Right forelimb (tissue), 1 donor: ENCODE results near the gene SLC9B2.
A peak's percentile ranks its signal among the peaks of the same experiment; 100 is the strongest.

Experiments used
- DNase-seq: peaks from one replicate; pipeline ENCODE4 v3.0.0-alpha.2; 2018

SLC9B2 gene

DNA sequence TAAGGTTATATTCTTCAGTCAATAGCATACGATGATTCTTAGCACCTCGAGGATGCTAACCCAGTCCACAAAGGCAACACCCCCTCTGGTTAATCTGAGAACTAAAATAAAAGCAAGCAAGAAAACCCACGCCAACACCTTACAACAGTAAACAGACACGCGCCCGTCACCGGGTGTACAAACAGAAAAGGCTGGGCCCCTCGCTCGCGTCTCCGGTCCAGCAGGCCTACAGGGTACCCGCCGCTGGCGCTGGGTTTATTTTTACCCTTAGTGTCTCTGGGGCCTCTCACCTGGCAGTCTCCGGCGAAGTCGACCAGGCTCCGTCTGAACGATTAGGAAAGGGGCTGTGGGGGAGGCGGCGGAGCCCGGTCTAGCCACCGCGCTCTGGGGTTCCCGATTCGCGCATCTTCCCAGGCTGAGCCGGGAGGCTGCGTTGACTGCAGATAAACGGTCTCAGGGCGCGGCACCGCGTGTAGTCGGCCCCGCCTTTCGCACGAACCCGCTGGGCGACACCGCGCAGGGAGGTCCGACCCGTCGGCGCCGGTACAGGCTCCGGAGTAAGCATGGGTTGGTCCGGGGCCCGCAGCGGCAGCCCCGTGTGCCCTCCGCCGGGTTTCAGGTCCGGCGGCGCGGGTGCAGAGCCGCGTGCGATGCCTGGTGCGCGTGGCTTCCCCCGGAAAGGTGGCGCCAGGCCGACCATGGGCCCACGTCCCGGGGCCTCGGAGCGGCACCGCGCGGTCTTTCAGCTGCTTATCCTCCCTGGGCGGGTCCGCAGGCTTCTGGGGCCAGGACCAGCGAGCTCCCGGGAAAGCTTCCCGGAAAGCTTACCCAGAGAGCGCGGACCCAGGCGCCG, 441 bp downstream of the SLC9B2 start:
- DNase-seq, result peak; percentile 87

GRCh38 chr4:103075435-103075893, 1.1 kb downstream of the SLC9B2 start:
- no peak for DNase-seq

- DNase-seq, result no peak
Observed at GRCh38 chr4:103074744-103075434, 1.7 kb downstream of the SLC9B2 start.

GRCh38 chr4:103073792-103074438, 2.6 kb downstream of the SLC9B2 start:
- DNase-seq, result no peak

GRCh38 chr4:103067841-103068547, 8.6 kb downstream of the SLC9B2 start:
- DNase-seq, result no peak

DNA sequence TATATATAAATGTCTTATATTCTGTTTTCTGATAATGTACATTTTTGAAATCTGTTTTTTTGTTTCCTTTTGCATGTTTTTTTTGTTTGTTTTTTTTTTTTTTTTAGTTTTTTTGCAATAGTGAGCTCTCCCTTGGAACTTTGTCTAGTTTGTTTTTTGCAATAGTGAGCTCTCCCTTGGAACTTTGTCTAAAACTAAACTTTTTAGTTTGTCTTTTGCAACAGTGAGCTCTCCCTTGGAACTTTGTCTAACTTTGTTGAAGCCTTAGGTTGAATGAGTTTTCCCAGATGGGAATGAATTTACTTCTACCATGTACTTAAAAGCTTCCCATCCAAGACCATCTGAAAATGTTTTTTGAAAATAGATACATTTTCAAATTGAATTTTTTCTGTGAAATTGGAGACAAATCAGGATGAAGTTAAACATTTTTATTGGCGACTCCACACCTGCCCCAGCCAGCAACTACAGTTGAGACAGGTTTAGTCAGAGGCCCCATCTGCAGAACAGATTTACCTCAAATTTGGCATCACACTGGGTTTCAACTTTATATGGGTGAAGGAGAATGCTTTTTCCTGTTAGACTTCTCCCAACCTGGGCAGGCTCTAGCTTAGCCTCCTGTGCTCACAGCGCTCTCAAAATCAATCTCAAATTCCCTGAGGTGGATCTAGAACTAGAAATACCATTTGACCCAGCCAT, 16.0 kb downstream of the SLC9B2 start:
- no peak for DNase-seq

- no peak for DNase-seq
Observed at GRCh38 chr4:103054030-103054429, 22.5 kb downstream of the SLC9B2 start.

GRCh38 chr4:103052779-103053178, 23.8 kb downstream of the SLC9B2 start:
- no peak for DNase-seq

DNA sequence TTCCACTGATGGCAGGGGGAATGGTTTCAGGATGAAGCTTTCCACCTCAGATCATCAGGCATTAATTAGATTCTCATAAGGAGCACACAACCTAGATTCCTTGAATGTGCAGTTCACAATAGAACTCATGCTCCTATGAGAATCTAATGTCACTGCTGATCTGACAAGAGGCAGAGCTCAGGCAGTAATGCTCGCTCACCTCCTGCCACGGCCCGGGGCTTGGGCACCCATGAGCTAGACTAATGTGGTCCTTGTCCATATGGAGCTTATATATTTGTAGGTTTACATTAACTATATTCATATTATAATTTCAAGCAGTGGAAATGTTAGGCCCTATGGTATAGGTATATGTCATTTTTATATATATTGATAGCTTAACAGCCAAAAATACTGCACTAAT, 24.4 kb downstream of the SLC9B2 start:
- no peak for DNase-seq

- no peak for DNase-seq
Observed at GRCh38 chr4:103050736-103051436, 25.7 kb downstream of the SLC9B2 start.

DNA sequence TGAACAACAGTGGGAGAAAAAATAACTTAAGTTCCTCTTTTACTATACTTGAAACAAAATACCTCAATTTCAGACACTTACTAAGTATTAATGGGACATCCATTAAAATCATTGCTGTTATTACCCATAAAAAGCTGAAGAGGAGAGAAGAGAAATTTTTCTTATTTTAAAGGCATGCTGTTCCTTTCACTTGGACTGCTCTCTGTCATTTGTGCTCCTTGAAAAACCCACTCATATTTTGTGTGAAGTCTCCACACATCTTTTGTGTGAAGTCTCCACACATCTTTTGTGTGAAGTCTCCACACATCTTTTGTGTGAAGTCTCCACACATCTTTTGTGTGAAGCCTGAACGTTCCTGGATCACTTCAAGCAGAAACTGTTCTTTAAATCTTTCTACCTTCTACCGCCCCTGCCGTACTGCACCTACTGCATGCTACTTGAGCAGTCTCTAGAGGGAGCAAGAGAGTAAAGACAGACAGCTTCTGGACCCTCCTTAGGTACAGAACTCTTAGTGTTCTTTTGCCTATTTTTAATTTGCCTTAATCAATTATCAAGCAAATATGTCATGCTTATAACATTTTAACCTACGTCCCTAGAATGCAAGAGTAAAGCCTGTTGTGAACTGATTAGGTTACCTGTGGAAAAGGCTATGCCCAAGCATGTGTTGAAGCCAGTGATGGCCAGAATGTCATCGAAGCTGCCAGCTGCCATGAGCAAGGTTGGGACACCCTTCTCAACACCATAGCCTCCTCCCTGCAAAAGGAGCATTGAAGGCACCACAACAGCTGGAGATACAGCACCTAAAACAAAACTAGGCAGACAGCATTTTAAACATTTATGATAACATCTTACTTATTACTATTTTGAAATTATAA, 29.9 kb downstream of the SLC9B2 start:
- DNase-seq, result no peak

DNA sequence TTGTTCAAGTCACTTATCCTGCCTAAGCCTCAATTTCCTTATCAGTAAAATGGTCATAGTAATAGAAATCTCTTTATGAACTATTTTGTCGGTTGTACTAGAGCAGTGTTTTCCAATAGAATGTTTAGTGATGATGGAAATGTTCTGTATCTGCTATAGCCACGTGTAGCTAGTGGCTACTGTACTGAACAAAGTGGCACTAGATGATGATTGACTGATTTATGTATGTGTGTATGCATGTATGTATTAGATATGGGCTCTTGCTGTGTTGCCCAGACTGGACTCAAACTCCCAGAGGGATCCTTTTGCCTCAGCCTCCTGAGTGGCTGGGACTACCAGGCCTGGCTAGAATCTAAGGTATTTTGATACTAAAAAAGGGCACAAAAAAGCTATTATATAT, 32.4 kb downstream of the SLC9B2 start:
- DNase-seq, result no peak

DNA sequence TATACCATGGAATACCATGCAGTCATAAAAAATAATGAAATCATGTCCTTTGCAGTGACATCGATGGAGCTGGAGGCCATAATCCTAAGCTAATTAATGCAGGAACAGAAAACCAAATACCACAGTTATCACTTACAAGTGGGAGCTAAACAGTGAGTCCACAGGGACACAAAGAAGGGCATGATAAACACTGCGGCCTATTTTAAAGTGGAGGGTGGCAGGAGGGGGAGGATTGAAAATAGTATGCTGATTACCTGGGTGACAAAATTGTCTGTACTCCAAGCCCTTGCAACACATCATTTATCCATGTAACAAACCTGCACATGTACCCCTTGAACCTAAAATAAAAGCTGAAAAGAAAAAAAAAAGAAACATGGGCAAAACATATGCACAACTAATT, 40.4 kb downstream of the SLC9B2 start:
- DNase-seq, result no peak

GRCh38 chr4:103032574-103032973, 44.0 kb downstream of the SLC9B2 start:
- no peak for DNase-seq

GRCh38 chr4:103030791-103031190, 45.8 kb downstream of the SLC9B2 start:
- DNase-seq, result no peak

DNA sequence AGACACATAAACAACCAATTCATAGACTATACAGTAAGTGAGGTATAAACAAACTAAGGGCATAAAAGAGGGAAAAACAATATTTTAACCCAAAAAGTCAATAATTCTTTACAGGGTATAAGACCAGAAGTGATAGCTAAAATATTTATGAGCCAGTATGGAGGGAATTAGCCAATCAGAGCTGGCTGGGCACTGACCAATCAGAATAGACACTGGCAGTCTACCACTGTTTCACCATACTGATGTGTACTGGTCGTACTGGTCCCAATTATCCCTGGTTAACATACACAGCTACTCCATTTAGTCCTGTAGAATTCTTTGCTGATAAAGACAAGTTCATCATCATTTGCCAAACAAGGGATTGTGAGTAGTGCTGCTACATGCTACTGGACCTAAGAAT, 47.3 kb downstream of the SLC9B2 start:
- DNase-seq, result no peak

- no peak for DNase-seq
Observed at GRCh38 chr4:103026868-103027267, 49.7 kb downstream of the SLC9B2 start.

- DNase-seq, result no peak
Observed at GRCh38 chr4:103024996-103025395, 51.6 kb downstream of the SLC9B2 start.

DNA sequence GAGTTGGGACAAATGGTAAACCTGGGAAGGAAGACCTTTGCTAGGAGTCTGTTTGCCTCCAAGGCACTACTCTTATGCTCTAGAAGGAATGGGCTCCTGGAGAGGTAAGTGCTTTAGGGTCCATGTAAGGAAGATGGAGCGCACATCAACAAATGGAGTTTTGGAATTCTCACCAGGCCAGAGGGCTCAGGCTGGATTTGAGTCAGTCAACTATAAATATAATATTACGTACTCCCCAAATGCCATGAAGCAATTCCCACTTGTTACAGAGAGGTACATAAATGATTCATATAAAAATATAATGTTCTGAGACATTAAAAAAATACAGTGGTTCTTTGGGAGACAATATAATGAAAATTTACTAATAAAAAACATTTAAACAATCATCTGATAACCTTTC, 55.4 kb downstream of the SLC9B2 start:
- no peak for DNase-seq

DNA sequence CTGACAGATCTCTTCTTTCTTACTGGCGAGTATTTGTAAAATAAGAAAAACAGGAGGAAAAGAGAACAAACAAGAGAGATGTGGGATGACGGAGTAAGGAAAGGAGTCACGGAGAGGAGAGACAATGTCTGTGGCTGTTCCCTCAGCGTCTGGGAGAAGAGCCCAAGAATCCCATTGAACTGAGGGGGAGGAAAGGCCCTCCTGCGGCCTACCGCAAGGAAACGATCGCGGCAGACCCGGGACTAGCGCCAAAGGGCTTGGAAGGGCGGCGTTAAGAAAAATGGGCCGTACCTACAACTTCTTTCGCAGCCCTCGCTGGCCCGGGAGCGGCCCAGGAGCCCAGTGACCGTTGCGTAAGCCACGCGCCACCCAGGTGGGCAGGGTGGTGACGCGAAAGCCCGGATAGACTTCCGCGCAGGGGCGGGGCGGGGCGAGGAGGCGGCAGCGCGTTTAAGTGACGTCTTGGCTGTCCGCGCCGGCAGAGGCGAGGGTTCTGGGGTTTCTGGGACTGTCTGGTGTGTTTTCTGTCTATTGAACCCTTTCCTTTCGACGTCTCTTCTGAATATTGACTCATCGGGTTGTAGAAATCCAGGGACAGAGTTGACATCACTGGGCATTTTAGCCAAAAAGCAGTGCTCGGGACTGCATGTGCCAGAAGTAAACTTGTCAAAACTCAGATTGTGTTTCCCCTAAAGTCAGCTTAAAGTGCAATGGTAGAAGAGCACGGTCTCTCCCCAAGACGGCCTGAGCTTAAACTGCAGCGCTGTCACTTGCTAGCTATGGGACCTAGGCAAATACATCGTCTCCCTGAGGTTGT, 57.0 kb downstream of the SLC9B2 start, which contains the start of gene SLC9B1:
Gene SLC9B1, minus strand, starts transcription at position 398 of the 817 bp plus-strand sequence. CDS start 27,994 bp downstream, outside the sequence.
- DNase-seq, result peak; percentile 97
